GM19438 (cell line): ENCODE measurements around the gene KMT2B.

Source experiments
- ATAC-seq: cut with Tn5 transposase; IDR thresholded peaks from one replicate; pipeline ENCODE4 v1.9.1; 2021; ENCODE audit warnings: low read depth; ENCODE audit not compliant: unreplicated experiment

The KMT2B gene

GRCh38 chr19:35727053-35727955, 9.5 kb downstream of the KMT2B start:
- ATAC-seq: no peak

GRCh38 chr19:35727956-35728706, 10.3 kb downstream of the KMT2B start:
- ATAC-seq: no peak

GRCh38 chr19:35729021-35729420, 11.2 kb downstream of the KMT2B start:
- ATAC-seq: no peak

GRCh38 chr19:35729763-35730162, 12.0 kb downstream of the KMT2B start:
- ATAC-seq: no peak

GRCh38 chr19:35730326-35730725, 12.5 kb downstream of the KMT2B start:
- ATAC-seq: no peak

GRCh38 chr19:35731353-35731752, 13.6 kb downstream of the KMT2B start:
- ATAC-seq: no peak

GRCh38 chr19:35731779-35732405, 14.1 kb downstream of the KMT2B start:
- no peak for ATAC-seq

- no peak for ATAC-seq
These were observed 14.9 kb downstream of the KMT2B start for GRCh38 chr19:35732540-35733179.

GRCh38 chr19:35733180-35734125, 15.7 kb downstream of the KMT2B start:
- no peak for ATAC-seq

- no peak for ATAC-seq
These were observed 16.5 kb downstream of the KMT2B start for GRCh38 chr19:35734273-35734672.

GRCh38 chr19:35734889-35735288, 17.1 kb downstream of the KMT2B start:
- no peak for ATAC-seq

- no peak for ATAC-seq
These were observed 19.4 kb downstream of the KMT2B start for GRCh38 chr19:35736913-35737886.

- ATAC-seq: no peak
These were observed 20.5 kb downstream of the KMT2B start for GRCh38 chr19:35738021-35738886.

GRCh38 chr19:35738887-35739229, 21.1 kb downstream of the KMT2B start:
- no peak for ATAC-seq

- no peak for ATAC-seq
These were observed 21.7 kb downstream of the KMT2B start for GRCh38 chr19:35739275-35740107.

GRCh38 chr19:35740108-35740422, 22.3 kb downstream of the KMT2B start:
- ATAC-seq: peak; percentile 16
